HG03064 (cell line): ENCODE data around the gene PCP2.

ENCODE experiments used
- ATAC-seq: cut with Tn5 transposase; IDR thresholded peaks from one replicate; pipeline ENCODE4 v1.9.1; 2021; ENCODE audit warnings: low read depth; ENCODE audit not compliant: unreplicated experiment

PCP2 gene

GRCh38 chr19:7620442-7621412 is 12.8 kb downstream of the PCP2 start:
- no peak for ATAC-seq

GRCh38 chr19:7619671-7620441 is 13.7 kb downstream of the PCP2 start:
- no peak for ATAC-seq

- no peak for ATAC-seq
Observed at GRCh38 chr19:7618771-7619510, 14.6 kb downstream of the PCP2 start.

DNA sequence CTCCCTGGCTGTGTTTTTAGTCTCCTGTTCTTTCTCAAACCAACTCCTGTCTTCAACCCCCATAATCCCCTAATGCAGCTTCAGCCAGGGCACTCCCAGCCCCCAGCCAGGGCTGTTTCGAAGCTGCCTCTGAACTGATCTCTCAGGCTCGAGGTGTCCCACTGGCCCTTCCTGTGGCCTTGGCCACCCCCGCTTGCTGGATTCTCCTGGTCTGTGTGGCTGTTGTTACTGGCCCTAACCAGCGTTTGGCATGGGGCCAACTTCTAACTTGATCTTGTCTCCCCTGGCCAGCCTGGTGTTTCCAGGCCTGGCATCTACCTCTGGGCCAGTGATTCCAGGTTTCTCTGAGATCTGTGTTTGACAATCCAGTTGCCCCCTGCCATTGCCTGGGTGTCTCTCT is 15.2 kb downstream of the PCP2 start:
- ATAC-seq: no peak

DNA sequence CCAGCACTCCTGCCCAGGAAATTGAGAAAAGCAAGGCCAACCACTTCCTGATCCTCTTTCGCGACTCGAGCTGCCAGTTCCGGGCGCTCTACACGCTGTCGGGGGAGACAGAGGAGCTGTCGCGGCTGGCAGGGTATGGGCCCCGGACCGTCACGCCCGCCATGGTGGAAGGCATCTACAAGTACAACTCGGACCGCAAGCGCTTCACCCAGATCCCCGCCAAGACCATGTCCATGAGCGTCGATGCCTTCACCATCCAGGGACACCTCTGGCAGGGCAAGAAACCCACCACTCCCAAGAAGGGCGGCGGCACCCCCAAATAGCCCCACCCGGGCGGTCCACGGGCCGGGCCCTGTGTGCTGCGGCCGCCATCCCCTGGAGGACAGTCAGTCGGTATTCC is 15.8 kb downstream of the PCP2 start:
- ATAC-seq: no peak

DNA sequence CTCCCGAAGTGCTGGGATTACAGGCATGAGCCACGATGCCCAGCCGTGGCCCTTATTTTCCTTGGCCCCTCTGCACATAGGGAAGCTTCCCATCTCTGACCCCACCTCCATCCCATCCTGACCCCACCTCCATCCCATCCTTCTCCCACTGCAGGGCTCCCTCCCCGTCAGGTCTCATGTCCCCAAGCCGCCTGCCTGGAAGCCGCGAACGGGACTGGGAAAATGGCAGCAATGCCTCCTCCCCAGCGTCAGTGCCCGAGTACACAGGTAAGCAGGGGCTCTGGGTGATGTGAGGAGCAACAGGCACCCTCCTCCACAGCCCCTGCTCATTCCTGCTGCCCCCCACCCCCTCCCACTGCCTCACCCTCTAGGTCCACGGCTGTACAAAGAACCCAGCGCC is 16.3 kb downstream of the PCP2 start:
- no peak for ATAC-seq

GRCh38 chr19:7614859-7615741 is 18.4 kb downstream of the PCP2 start:
- ATAC-seq: no peak

DNA sequence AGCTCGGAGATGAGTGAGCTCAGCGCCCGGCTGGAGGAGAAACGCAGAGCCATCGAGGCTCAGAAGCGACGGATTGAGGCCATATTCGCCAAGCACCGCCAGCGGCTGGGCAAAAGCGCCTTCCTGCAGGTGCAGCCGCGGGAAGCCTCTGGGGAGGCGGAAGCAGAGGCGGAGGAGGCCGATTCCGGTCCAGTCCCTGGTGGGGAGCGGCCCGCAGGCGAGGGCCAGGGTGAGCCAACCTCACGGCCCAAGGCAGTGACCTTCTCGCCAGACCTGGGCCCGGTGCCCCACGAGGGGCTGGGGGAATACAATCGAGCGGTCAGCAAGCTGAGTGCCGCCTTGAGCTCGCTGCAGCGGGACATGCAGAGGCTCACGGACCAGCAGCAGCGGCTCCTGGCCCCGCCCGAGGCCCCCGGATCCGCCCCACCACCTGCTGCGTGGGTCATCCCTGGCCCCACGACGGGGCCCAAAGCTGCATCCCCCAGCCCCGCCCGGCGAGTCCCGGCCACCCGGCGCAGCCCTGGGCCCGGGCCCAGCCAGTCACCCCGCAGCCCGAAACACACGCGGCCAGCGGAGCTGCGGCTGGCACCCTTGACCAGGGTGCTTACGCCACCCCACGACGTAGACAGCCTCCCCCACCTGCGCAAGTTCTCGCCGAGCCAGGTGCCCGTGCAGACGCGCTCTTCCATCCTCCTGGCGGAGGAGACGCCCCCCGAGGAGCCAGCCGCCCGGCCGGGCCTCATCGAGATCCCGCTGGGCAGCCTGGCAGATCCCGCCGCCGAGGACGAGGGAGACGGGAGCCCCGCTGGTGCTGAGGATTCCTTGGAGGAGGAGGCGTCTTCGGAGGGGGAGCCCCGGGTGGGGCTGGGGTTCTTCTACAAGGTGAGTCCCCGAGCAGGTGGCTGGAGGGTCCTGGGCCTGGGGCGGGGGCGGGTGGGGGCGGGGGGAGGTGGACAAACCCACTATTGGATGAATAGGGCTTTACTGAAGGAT is 20.9 kb downstream of the PCP2 start:
- ATAC-seq: no peak

DNA sequence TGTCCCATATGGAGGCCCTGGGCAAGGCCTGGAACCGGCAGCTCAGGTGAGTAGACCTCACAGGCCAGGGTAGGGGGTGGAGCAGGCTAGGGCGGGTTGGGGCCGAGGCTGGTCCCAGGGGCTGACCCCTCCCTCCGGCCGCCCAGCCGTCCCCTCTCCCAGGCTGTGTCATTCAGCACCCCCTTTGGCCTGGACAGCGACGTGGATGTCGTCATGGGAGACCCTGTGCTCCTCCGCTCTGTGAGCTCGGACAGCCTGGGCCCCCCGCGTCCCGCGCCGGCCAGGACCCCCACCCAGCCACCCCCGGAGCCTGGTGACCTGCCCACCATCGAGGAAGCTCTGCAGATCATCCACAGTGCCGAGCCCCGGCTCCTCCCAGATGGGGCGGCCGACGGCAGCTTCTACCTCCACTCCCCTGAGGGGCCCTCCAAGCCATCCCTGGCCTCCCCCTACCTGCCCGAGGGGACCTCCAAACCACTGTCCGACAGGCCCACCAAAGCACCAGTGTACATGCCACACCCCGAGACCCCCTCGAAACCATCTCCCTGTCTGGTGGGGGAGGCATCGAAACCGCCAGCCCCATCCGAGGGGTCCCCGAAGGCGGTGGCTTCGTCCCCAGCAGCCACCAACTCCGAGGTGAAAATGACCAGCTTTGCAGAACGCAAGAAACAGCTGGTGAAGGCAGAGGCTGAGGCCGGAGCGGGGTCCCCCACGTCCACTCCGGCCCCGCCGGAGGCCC is 21.8 kb downstream of the PCP2 start:
- no peak for ATAC-seq

DNA sequence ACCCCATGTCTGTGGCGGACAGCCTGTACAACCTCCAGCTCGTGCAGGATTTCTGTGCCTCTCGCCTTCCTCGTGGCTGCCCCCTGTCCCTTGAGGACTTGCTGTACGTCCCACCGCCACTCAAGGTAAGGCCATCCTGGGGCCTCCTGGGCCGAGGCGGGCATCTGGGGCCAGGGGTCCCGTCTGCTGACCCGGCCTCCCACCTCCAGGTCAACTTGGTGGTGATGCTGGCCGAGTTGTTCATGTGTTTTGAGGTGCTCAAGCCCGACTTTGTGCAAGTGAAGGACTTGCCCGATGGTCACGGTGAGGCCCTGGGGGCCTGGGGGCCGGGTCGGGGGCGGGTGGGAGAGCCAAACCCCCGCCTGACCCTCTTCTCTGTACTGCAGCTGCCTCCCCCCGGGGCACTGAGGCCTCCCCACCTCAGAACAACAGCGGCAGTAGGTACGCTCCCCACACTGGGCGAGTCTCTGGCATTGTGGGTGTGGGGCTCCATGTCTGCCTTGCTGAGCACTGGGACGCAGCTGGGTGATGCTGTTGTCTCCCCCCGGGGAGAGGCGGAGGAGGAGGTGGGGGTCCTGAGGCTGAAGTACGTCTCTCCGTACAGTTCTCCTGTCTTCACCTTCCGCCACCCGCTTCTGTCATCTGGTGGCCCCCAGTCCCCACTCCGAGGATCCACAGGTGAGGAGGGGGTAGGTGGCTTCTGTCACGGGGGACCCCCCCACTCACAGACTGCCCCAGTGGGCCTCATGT is 22.9 kb downstream of the PCP2 start:
- ATAC-seq: no peak

DNA sequence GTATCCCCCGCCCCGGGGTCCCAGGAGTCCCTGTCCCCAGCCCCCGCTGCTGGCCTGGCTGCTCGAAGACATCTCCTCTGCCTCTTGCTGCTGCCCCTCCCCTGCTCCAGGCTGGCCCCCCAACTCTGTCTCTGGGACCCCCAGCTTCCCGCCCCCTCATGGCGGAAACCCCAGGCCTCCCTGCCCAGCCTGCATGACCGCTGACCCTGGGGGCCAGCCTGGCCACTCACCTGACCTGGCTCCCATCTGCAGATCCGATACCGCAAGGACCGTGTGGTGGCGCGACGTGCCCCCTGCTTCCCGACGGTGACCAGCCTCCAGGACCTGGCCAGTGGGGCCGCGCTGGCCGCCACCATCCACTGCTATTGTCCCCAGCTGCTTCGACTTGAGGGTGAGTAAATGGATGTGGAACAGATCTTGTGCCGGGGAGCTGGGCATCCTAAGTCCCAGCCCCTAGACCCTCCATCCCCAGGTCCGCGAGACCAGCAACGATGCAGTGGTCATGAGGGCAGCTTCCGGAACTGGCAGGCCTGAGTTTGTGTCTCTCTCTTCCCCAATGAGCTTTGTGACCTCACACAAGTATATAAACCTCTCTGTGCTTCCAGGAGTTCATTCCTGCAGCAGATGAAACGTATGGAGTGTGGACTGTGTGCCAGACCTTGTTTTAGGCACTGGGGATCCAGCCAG is 25.5 kb downstream of the PCP2 start:
- ATAC-seq: no peak

DNA sequence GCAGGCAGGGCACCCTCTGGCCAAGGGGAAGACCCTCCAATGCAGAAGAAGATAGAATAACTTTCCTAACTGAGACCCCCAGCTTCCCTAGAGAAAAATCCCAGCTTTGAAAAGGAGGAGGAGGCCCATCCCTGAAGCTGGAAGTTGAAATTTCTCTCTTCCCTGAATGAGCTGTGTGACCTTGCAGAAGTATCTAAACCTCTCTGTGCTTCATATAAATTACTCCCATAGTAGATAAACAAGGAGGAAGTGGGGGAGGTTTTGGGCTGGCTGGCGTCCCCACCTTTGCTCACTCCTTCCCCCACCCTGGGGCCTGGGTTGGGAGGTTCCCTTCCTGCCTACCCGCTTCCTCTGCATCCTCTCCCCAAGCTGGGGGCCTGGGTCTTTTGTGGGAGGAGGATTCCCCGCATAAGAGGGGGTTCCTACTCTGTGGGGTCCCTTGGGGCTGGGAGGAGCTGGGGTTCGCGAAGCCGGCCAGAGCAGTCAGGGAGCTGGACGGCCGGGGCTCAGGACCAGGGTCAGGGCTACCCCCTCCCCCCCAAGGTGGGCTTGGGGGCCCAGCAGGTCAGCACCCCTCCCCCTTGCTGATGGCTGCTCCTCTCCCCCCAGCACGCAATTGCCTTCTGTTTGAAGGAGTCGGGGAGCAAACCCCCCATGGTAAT is 26.2 kb downstream of the PCP2 start:
- ATAC-seq: no peak

DNA sequence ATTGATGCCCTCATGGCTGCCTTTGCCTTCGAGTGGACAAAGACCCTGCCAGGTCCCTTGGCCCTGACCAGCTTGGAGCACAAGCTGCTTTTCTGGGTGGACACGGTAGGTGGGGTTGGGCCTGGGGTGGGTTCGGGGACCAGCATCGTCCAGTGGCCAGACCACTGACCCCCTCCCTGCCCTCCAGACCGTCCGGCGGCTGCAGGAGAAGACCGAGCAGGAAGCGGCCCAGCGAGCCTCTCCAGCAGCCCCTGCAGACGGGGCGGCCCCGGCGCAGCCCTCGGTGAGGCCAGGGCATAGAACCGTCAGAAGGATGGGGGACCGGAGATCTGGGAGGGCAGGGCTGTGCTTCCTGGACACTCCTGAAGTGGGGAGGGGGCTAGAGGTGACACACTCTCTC is 27.2 kb downstream of the PCP2 start:
- no peak for ATAC-seq

DNA sequence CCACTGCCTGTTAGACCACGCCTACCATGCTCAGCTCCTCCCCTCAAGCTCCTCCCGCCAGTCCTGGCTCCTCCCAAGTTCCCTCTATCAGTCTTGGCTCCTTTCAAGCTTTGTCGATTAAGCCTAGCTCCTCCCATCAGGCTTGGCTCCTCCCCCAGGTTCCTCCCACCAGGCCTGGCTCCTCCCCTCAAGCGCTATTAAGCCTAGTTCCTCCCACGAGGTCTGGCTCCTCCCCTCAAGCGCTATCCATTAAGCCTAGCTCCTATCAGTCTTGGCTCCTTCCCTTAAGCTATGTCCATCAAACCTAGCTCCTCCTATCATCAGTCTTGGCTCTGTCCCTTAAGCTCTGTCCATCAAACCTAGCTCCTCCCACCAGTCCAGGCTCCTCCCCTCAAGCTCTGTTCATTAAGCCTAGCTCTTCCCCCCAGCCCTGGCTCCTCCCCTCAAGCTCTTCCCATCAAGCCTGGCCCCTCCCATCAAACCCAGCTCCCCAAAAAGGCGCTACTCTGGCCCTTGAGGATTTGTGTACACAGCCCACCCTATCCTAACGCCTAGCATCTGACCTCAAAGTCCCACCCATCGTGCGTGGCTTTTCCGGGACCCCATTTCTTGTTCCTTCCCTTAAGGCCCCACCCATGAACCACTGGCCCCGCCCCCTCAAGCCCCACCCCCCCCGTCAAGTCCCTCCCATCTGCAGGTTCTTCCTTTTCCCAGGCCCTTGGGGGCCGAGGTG is 27.9 kb downstream of the PCP2 start:
- no peak for ATAC-seq

DNA sequence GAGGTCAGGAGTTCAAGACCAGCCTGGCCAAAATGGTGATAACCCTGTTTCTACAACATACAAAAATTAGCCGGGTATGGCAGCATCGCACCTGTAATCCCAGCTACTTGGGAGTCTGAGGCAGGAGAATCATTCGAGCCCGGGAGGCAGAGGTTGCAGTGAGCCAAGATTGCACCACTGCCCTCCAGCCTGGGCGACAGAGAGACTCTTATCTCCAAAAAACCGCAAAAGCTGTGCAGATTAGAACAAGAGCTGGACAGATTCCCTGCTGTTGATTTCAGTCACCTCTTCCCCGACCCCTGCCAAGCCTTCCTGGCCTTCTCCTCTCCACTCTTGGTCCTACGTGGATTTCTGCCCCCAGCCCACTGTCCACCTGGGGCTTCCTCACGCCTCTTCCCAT is 29.6 kb downstream of the PCP2 start:
- no peak for ATAC-seq
